Liver (tissue), 9 donors: ENCODE results near the gene TMEM120B. TPM values are rescaled to one million over a fixed set of nuclear protein-coding genes. Genes with fewer than 3 reads are reported as not detected.

Experiments
- DNase-seq: peaks from one replicate; pipeline ENCODE4 v3.0.0-alpha.2; 2017; ENCODE audit warnings: low spot score
- H3K27ac ChIP-seq, 2 donors: one replicate each; pipeline ENCODE4 v1.7.0; 2013; ENCODE audit warnings: inconsistent platforms in 2 of 2, low read length in 2 of 2, control low read depth in 1 of 2, low read depth in 1 of 2, mild to moderate bottlenecking in 1 of 2
- H3K27me3 ChIP-seq, 4 donors: one replicate each; pipeline versions ENCODE4 v1.6.1 to v1.7.0; 2013; ENCODE audit warnings: low read length in 3 of 4, inconsistent platforms in 1 of 4, mild to moderate bottlenecking in 1 of 4, moderate library complexity in 1 of 4; ENCODE audit not compliant: control insufficient read depth in 4 of 4, insufficient read depth in 4 of 4
- H3K36me3 ChIP-seq, 4 donors: one replicate each; pipeline versions ENCODE4 v1.6.1 to v1.7.0; 2013; ENCODE audit warnings: low read length in 3 of 4, mild to moderate bottlenecking in 3 of 4, low read depth in 1 of 4, moderate library complexity in 1 of 4; ENCODE audit not compliant: control insufficient read depth in 4 of 4, insufficient read depth in 3 of 4
- H3K4me1 ChIP-seq, 4 donors: one replicate each; pipeline versions ENCODE4 v1.6.1 to v1.7.0; 2013; ENCODE audit warnings: low read length in 3 of 4, mild to moderate bottlenecking in 3 of 4, moderate library complexity in 1 of 4; ENCODE audit not compliant: control insufficient read depth in 4 of 4, insufficient read depth in 4 of 4
- H3K4me3 ChIP-seq, 3 donors: one replicate each; pipeline versions ENCODE4 v1.6.1 to v1.7.0; 2013; ENCODE audit warnings: low read length in 3 of 3, control low read depth in 1 of 3, low read depth in 1 of 3, mild to moderate bottlenecking in 1 of 3
- H3K9ac ChIP-seq, 2 donors: one replicate each; pipeline ENCODE4 v1.7.0; 2013; ENCODE audit warnings: low read length in 2 of 2, mild to moderate bottlenecking in 2 of 2, moderate library complexity in 2 of 2, control low read depth in 1 of 2, low read depth in 1 of 2
- H3K9me3 ChIP-seq, 4 donors: one replicate each; pipeline versions ENCODE4 v1.6.1 to v1.7.0; 2013; ENCODE audit warnings: low read length in 3 of 4; ENCODE audit not compliant: control insufficient read depth in 4 of 4
- FOXA2 ChIP-seq: IDR thresholded peaks from 2 replicates; pipeline ENCODE4 v1.6.1; 2016; ENCODE audit warnings: antibody characterized with exemption
- HNF4A ChIP-seq, 2 donors: conservative IDR thresholded peaks; 2 replicates each; pipeline ENCODE4 v1.6.1; 2016; ENCODE audit warnings: antibody characterized with exemption in 2 of 2, mild to moderate bottlenecking in 2 of 2
- YY1 ChIP-seq: IDR thresholded peaks from 2 replicates; pipeline ENCODE4 v1.6.1; 2016; ENCODE audit warnings: antibody characterized with exemption, mild to moderate bottlenecking
- WGBS: extraction: QIAGEN DNeasy Blood & Tissue Kit; methylation state at CpG from one replicate; pipeline ENCODE4 v1.1.7; 2013; 5-methylcytosine and 5-hydroxymethylcytosine counted together
- polyA plus RNA-seq, 2 donors: library from polyadenylated mRNA; stranded (reverse) in 1 of 2; unstranded in 1 of 2; fragments of 200-250 nt in 1 of 2; fragments of >200 nt in 1 of 2; fragmentation: Nextera tagmentation in 1 of 2; extraction: Ambion mirVana in 1 of 2; gene quantifications; one replicate each; pipeline versions ENCODE4 v1.2.1 to v1.2.3, GENCODE V29; 2013 to 2015
- total RNA-seq, 2 donors: library from RNA; depleted of rRNA; stranded (reverse); fragments of >200 nt; gene quantifications; one replicate each; pipeline ENCODE4 v1.2.3, GENCODE V29; 2014
- TF ChIP-seq, protein P1 (sequence below): IDR thresholded peaks from 2 replicates; pipeline ENCODE4 v1.6.1; 2016; ENCODE audit warnings: antibody characterized with exemption
- TF ChIP-seq, protein P2 (sequence below): IDR thresholded peaks from 2 replicates; pipeline ENCODE4 v1.6.1; 2016; ENCODE audit warnings: antibody characterized with exemption, mild to moderate bottlenecking
- TF ChIP-seq, protein P3 (sequence below): IDR thresholded peaks from 2 replicates; pipeline ENCODE4 v1.6.1; 2016; ENCODE audit warnings: antibody characterized with exemption
- donor health status: healthy.
- donor health status: healthy.
- donor health status: healthy.
- donor health status: healthy.
- donor health status: healthy.

Gene TMEM120B
- total and polyA plus RNA-seq, 4 donors: 1.6 to 9.2 (median 3.4) TPM

DNA sequence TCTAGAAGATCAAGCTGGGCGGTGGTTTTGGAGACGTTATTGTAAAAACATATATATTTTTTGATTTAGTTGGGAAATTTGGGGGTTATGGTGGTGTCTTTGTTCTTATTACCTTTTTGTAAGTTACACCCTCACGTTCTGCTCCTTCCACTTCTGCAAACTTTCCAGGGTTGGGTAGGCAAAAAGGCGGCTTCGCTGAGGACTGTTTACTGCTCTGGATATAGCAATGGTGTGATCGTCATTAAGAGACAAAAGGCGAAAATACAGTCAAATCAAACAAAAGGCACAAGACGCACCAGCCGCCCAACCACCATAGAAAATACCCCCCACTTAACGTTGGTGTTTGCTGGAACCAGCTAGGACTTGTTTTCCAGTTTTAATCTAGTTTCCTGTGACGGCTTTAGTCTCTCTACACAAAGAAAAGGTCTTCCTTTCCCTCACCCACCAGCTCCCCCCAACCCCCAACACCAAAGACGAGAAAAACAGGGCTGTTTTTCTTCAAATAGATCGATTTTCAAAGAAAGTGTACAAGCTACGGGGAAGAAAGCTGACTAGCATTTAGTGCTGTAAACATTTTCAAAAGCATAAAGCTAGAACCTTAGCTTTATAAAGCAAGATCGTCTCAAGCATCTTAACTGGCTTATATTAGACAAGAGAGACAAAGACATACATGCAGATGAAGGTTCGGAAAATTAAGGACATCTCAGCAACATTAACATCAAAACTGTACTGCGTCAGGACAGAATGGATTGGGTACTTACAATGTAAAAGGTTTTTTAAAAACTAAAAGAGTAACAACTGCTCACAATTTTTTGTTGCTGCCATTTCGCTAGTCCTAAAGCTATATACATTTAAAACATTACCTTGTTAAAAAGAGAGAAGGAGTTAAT, 89.3 kb downstream of the TMEM120B start:
- peak overlapping the region; percentile 76 to 93 (median 89) for H3K4me3 ChIP-seq
- H3K27me3 ChIP-seq: no peaks in the 10 kb centered on the region
- TF ChIP-seq, protein P1, sequence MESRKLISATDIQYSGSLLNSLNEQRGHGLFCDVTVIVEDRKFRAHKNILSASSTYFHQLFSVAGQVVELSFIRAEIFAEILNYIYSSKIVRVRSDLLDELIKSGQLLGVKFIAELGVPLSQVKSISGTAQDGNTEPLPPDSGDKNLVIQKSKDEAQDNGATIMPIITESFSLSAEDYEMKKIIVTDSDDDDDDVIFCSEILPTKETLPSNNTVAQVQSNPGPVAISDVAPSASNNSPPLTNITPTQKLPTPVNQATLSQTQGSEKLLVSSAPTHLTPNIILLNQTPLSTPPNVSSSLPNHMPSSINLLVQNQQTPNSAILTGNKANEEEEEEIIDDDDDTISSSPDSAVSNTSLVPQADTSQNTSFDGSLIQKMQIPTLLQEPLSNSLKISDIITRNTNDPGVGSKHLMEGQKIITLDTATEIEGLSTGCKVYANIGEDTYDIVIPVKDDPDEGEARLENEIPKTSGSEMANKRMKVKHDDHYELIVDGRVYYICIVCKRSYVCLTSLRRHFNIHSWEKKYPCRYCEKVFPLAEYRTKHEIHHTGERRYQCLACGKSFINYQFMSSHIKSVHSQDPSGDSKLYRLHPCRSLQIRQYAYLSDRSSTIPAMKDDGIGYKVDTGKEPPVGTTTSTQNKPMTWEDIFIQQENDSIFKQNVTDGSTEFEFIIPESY: no peak
- TF ChIP-seq, protein P2, sequence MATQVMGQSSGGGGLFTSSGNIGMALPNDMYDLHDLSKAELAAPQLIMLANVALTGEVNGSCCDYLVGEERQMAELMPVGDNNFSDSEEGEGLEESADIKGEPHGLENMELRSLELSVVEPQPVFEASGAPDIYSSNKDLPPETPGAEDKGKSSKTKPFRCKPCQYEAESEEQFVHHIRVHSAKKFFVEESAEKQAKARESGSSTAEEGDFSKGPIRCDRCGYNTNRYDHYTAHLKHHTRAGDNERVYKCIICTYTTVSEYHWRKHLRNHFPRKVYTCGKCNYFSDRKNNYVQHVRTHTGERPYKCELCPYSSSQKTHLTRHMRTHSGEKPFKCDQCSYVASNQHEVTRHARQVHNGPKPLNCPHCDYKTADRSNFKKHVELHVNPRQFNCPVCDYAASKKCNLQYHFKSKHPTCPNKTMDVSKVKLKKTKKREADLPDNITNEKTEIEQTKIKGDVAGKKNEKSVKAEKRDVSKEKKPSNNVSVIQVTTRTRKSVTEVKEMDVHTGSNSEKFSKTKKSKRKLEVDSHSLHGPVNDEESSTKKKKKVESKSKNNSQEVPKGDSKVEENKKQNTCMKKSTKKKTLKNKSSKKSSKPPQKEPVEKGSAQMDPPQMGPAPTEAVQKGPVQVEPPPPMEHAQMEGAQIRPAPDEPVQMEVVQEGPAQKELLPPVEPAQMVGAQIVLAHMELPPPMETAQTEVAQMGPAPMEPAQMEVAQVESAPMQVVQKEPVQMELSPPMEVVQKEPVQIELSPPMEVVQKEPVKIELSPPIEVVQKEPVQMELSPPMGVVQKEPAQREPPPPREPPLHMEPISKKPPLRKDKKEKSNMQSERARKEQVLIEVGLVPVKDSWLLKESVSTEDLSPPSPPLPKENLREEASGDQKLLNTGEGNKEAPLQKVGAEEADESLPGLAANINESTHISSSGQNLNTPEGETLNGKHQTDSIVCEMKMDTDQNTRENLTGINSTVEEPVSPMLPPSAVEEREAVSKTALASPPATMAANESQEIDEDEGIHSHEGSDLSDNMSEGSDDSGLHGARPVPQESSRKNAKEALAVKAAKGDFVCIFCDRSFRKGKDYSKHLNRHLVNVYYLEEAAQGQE: peak; percentile 25
- peaks cover 0 to 43% (median 32%) of the 10 kb centered on the region in 4 donors for H3K4me1 ChIP-seq
- WGBS: 2% methylated on average over 18 of the region's 18 CpGs
- peak overlapping the region; percentile 83 to 99 for H3K9ac ChIP-seq
- DNase-seq: no peak
- H3K9me3 ChIP-seq: no peaks in the 10 kb centered on the region
- H3K27ac ChIP-seq: peak overlapping the region; percentile 99 to 100
- peaks cover 0 to 2% (median 0%) of the 10 kb centered on the region in 4 donors for H3K36me3 ChIP-seq

DNA sequence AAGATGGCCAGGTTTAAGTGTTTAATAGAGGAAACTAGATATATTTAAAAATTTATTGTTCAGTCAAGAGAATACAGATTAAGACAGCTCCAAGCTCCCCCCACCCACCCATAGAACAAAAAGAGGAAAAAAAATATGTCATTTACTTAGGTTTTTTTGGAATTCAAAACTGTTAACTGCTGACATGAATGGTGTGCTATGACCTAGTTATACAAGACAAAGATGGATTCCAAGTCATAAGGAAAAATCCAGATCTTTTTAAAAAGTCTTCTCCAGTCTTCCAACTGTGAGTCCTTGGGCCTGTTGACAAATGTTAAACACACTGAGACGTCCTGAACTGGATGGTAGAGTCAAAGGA, 89.9 kb downstream of the TMEM120B start:
- H3K27ac ChIP-seq: peak overlapping the region; percentile 99 to 100
- peak overlapping the region; percentile 83 to 99 for H3K9ac ChIP-seq
- H3K36me3 ChIP-seq: peaks cover 0 to 2% (median 0%) of the 10 kb centered on the region in 4 donors
- TF ChIP-seq FOXA2: peak; percentile 25
- TF ChIP-seq, protein P1: no peak
- no peak for TF ChIP-seq YY1
- TF ChIP-seq HNF4A (conservative IDR thresholded peaks at IDR 0.05): no peak
- TF ChIP-seq, protein P3, sequence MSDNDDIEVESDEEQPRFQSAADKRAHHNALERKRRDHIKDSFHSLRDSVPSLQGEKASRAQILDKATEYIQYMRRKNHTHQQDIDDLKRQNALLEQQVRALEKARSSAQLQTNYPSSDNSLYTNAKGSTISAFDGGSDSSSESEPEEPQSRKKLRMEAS: no peak
- TF ChIP-seq, protein P2: no peak
- 0% methylated on average over 1 of the region's 1 CpG for WGBS
- peak overlapping the region; percentile 66 to 93 (median 76) for H3K4me3 ChIP-seq
- no peaks in the 10 kb centered on the region for H3K9me3 ChIP-seq
- no peaks in the 10 kb centered on the region for H3K27me3 ChIP-seq
- DNase-seq: no peak
- H3K4me1 ChIP-seq: peaks cover 2 to 47% (median 34%) of the 10 kb centered on the region in 4 donors
